ENCODE results near the gene IFI16.

- TF ChIP-seq BACH1 (IDR thresholded peaks at IDR 0.05; ENCODE audit: borderline replicate concordance) (no peak), CTCF (IDR thresholded peaks at IDR 0.05 in 2 of 3, conservative IDR thresholded peaks at IDR 0.05 in 1 of 3; ENCODE audit: control insufficient read depth in 2 of 3, extremely low read depth in 1 of 3, insufficient read depth in 1 of 3, low read depth in 3 of 3, low read length in 3 of 3) (peak; percentile 58 to 73 (median 71)), POLR2AphosphoS2 (IDR thresholded peaks at IDR 0.05; ENCODE audit: low read depth, low read length) (no peak), EP300 (IDR thresholded peaks at IDR 0.05; ENCODE audit: borderline replicate concordance in 1 of 2, control insufficient read depth in 1 of 2, low read depth in 2 of 2, low read length in 2 of 2) (no peak), RCOR1 (conservative IDR thresholded peaks at IDR 0.05; ENCODE audit: low read depth, low read length) (no peak), TCF3 (IDR thresholded peaks at IDR 0.05; ENCODE audit: borderline replicate concordance, insufficient read depth, low read depth, low read length) (no peak), TARDBP (IDR thresholded peaks at IDR 0.05; ENCODE audit: borderline replicate concordance) (no peak)
Observed at GRCh38 chr1:159089184-159089791, 79.6 kb downstream of the IFI16 start.
